ENCODE results near the gene RSPH10B.
"Not testable (repeated sequence)": the region's sequence is repeated elsewhere in the genome, so short reads cannot be mapped to it uniquely, and the experiment has no call there.

GRCh38 chr7:5963205-5963604 is 7.3 kb downstream of the RSPH10B start:
- not testable (repeated sequence) for TF ChIP-seq CTCF (IDR thresholded peaks at IDR 0.05; ENCODE audit: low read depth, low read length); POLR2A (IDR thresholded peaks at IDR 0.05; ENCODE audit: extremely low read depth, insufficient read length); MYC (IDR thresholded peaks at IDR 0.05; ENCODE audit: low read depth, low read length); MAX (IDR thresholded peaks at IDR 0.05; ENCODE audit: low read depth, low read length)
